ENCODE measurements around the gene MYBPC1. TPM values are rescaled to one million over a fixed set of nuclear protein-coding genes. Genes with fewer than 3 reads are reported as not detected.

MYBPC1 gene
- total and polyA plus RNA-seq, 2 of the 13 experiments (the other 11 are each of a cell fraction or from before 2014, with no cell fraction given) = 0.31 to 0.53 TPM

- CTCF ChIA-PET (ENCODE audit: low intra/inter-chr PET ratio, low total read pairs) = no interaction called here
- Histone ChIP-seq H3K9me3 (ENCODE audit: low read length) (no peaks in the 10 kb centered on the region), H3K27ac (ENCODE audit: extremely low read length, insufficient read depth, low read length) (peak overlapping the region; percentile 30), H3K4me2 (ENCODE audit: low read depth, low read length) (0 out of 2 replicates have a peak overlapping the region, but pooled peaks have one; percentile 30), H4K20me1 (ENCODE audit: insufficient read depth, low read length) (no peaks in the 10 kb centered on the region), H3K9ac (ENCODE audit: insufficient read depth, low read depth, low read length) (no peak overlapping the region), H3K27me3 (ENCODE audit: control insufficient read depth in 1 of 2, insufficient read depth in 2 of 2, low read length in 2 of 2) (no peaks in the 10 kb centered on the region), H3K79me2 (ENCODE audit: insufficient read depth, low read length) (peaks cover 2% of the 10 kb centered on the region), H3K4me1 (ENCODE audit: insufficient read depth, low read length) (peaks cover 41% of the 10 kb centered on the region), H3K36me3 (replicated peaks in 1 of 2; ENCODE audit: control insufficient read depth in 1 of 2, insufficient read depth in 2 of 2, low read length in 2 of 2) (no peaks in the 10 kb centered on the region), H2AFZ (ENCODE audit: low read length) (no peak overlapping the region), H3K4me3 (replicated peaks in 1 of 3; ENCODE audit: insufficient read depth in 1 of 3, low read depth in 2 of 3, low read length in 3 of 3) (no peak overlapping the region)
- POLR2A ChIA-PET = no interaction called here
- 64% methylated on average over 1 of the region's 1 CpG for WGBS (ENCODE audit: low lambda C conversion rate)
- BruUV-seq (replicated peaks) = no TSS peak
- ATAC-seq = peak; percentile 93
- in situ Hi-C loops (cut with HindIII; ENCODE audit: extremely low pct_ligation_motif_present, low pct_unique_long_range_greater_than_20kb) (loop anchor here (10.0 kb wide), 1 partner anchor 87 kb away; no protein-coding TSS in a partner anchor), intact Hi-C loops (cut with micrococcal nuclease; ENCODE audit: unreplicated experiment) (no loop called here)
- no peak for FAIRE-seq
- DNase-seq (ENCODE audit: low spot score) = no peak
- no peak for TF ChIP-seq ZBED4 (CRISPR knock-in tag; IDR thresholded peaks at IDR 0.05; ENCODE audit: borderline replicate concordance)
- peak; percentile 35; the same call in 1 of the 2 replicates for TF ChIP-seq NR2F6 (IDR thresholded peaks at IDR 0.05)
- no peak for TF ChIP-seq NR2F6 (CRISPR knock-in tag; IDR thresholded peaks at IDR 0.05)
- TF ChIP-seq HOXD1 (CRISPR knock-in tag; IDR thresholded peaks at IDR 0.05) = no peak
- TF ChIP-seq RARA (CRISPR knock-in tag; IDR thresholded peaks at IDR 0.05) = 0 out of 2 replicates have a peak, but pooled peaks have one; percentile 56
- TF ChIP-seq MIER3 (CRISPR knock-in tag; IDR thresholded peaks at IDR 0.05; ENCODE audit: borderline replicate concordance) = no peak
- TF ChIP-seq SNAPC4 (CRISPR knock-in tag; IDR thresholded peaks at IDR 0.05) = no peak
- TF ChIP-seq HNF4A (CRISPR knock-in tag; IDR thresholded peaks at IDR 0.05) = peak; percentile 71
- 0 out of 2 replicates have a peak, but pooled peaks have one; percentile 19 for TF ChIP-seq ZNF292 (CRISPR knock-in tag; IDR thresholded peaks at IDR 0.05; ENCODE audit: borderline replicate concordance, low read depth)
- peak; percentile 69 for TF ChIP-seq AHDC1 (CRISPR knock-in tag; IDR thresholded peaks at IDR 0.05; ENCODE audit: borderline replicate concordance)
Measured at GRCh38 chr12:101691503-101692096, 96.8 kb downstream of the MYBPC1 start.
